Daoy (cell line): ENCODE results near the gene OBP2A. TPM values are rescaled to one million over a fixed set of nuclear protein-coding genes. Genes with fewer than 3 reads are reported as not detected.
A peak's percentile ranks its signal among the peaks of the same experiment; 100 is the strongest.
"Not testable (repeated sequence)": the region's sequence is repeated elsewhere in the genome, so short reads cannot be mapped to it uniquely, and the experiment has no call there.

Source experiments
- DNase-seq: peaks from one replicate; pipeline ENCODE4 v3.0.0-alpha.2; 2015; ENCODE audit warnings: low read depth
- total RNA-seq: library from RNA; depleted of rRNA; stranded (reverse); fragments of >200 nt; shearing (Covaris generic); gene quantifications from 2 replicates; pipeline ENCODE4 v1.2.3, GENCODE V29; 2014

Gene OBP2A
- total RNA-seq, 1 experiment from 2014 or later = not detected

DNA sequence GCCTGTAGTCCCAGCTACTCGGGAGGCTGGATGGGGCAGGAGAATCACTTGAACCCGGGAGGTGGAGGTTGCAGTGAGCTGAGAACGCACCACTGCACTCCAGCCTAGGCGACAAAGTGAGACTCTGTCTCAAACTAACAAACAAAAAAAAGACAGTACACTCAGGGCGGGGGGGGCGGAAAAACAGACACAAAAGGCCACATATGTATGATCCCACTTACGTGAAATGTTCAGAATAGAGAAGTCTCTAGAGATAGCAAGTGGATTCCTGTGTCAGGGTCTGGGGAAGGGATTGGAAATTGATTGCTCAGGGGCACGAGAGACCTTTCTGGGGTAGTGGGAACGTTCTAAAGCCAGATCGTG lies 33.7 kb upstream of the OBP2A start:
- no peak for DNase-seq

DNA sequence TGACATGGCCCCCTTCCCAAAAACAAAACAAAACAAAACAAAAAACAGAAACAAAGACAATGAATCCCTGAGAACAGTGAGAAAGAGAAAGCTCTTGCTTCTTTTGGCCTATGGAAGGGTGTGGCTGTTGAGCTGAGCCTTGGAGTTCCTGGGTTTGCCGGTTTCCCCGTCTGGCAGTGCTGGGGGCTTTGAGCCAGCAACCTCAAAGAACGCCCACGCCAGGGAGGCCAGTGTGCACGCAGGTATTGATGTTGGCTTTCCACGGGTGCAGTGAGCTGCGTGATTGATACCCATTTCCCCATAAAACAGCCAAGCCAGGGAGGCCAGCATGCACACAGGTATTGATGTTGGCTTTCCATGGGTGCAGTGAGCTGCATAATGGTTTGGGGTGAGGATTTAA lies 33.0 kb upstream of the OBP2A start:
- DNase-seq = no peak

DNA sequence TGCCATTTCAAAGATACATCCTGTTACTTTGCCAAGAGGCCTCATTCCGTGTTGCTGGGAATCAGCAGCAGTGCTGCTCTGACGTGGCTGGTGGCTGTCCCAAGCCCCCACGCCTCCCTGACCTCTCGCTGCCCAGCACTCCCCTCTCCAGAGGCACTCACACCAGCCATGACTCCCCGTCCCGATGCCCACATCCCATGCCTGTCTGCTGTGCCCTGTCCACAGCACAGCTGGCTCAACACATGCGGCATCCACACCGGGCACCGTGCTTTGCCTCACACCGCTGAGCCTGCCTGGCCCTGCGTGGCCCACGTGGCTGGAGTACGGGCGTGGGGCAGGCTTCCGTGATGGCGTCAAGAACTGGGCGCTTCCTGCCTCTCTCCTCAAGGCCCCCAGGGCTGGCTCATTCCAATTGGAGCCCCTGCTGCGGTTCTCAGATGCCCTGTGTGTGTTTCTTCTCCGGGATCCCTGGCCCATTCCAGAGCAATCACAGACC lies 32.5 kb upstream of the OBP2A start:
- no peak for DNase-seq

DNA sequence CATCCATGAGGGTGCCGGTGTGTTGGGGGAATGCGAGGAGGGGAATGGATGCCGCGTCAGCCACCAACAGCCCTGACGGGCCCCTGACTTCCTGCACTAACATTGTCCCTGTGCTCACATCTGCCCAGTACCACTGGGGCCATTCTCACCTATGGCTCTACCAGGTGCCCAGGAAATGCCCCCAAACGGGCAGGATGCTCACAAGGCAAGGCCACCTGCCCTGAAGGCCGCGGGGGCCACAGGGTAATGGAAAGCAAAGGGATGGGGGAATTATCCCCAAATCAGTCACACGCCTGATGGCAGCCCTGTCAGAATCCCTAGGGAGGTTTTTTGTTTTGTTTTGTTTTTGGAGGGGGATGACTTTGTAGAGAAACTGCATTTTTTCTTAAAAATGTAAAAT lies 32.0 kb upstream of the OBP2A start:
- not testable (repeated sequence) for DNase-seq

DNA sequence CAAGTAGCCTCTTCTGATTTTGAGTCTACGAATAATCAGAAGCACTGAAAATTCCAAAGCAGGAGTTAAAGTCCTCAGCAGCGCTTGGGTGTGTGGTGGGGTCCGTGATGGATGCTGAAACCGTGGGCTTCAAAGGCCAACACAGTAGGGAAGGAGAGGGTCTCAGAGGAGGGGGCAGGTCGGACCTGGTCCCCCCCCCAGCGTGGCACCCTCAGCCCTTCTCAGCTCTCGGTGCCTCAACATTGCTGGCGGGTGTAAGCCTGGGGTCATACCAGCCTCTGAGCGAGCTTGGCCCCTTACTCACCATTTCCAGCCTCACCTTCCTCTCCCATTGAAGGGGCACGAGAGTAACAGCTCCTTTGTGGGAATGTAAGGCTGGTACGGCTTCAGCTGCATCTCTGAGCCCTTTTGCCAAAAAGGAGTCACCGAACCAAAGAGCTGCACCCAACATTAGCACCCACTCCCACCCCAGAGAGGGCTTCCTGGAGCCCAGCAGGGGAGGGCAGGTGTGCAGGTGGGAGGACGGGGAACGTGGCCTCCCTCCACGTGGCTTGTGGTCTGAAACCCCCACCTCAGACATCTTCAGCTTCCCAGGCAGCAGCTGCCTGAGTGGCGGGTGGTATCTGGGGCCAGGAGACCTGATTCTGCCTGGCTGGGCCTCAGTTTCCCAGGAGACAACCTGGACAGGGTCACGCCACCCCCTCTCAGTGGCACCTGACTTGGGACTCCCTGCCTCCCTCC lies 31.4 kb upstream of the OBP2A start:
- DNase-seq = no peak

DNA sequence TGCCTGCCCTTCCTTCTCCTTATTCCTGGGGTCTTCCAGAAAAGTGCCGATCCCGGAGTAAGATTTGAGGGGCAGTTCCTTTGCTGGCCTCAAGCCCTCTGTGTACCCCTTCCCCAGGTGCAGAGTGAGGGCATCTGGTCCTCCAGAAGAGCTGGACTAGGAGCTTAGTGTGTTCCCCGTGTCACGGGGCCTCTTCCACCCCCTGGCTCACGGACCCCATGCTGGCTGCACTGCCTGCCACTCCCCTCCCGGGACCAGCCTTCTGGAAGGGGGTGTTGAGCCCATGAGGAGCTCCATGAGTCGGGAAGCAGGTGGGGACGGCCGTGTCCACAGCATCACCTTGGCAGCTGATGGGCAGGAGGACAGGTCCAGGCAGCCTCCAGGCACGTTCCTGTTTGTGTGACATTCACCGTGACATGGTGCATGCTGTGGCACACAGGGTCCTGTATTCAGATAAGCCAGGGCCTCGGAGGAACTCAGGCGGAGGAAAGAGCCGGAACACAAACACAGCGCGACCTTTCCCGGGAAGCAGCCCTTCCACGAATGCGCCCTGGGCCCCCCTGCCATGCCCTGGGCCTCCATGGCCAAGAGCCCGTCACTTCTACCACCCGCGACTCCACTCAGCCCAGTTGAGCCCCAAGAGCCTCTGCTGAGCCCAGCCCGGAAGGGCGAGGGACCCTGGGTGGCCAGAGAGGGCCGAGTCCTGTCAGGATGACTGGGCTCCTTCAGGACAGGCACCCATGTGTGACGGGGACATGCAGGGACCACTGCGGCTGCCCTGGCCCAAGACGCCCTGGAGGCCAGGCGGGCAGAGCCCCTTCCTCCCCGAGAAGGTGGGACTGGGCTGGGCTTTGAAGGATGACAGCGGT lies 30.6 kb upstream of the OBP2A start:
- DNase-seq = no peak

DNA sequence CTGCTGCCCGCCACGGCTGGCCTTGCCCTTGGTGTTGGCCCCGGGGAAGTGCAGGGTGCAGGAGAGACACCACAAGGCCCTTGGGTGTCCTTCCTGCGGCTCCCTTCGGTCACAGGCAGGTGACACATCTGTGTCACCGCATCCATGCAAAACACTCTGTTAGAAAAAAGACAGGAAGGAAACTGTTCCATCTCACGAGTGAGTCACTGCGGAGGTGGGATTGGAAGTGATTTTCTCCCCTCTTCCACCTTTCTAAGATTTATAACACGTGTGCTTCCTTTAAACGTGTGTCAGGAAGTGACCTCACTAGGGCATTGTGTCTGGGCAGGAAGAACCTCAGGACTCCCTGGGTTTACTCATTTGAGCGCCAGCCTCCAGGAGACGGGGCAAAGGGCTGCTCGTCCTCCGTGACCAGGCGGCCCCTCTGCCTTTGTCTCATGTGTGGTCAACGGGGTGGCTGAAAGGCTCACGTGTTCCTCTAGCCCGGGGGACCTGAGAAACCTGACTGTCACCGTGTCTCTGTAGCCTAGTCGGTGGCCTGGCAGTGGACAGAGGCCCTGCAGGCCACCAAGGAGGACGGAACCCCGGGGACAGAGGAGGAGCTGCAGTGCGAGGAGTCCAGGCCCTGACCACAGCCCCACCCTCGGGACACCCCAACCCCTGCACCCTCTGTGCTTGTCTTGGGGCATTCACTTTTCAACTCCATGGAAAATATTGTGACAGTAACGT lies 29.6 kb upstream of the OBP2A start:
- no peak for DNase-seq

DNA sequence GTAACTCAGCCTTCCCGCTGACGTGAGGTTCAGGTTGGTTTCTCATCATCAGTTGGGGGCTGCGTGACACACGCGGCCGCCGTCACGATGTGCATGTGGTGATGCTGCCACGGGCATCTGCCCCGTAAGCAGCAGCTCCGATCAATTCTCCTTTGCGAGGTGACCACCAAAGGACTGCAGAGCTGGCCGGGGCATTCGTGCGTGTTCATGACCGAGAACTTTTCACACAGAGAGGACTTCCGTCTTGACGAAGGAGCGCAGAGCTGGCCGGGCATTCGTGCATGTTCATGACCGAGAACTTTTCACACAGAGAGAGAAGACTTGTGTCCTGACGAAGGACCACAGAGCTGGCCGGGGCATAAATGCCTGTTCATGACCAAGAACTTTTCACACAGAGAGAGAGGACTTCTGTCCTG lies 28.5 kb upstream of the OBP2A start:
- no peak for DNase-seq

DNA sequence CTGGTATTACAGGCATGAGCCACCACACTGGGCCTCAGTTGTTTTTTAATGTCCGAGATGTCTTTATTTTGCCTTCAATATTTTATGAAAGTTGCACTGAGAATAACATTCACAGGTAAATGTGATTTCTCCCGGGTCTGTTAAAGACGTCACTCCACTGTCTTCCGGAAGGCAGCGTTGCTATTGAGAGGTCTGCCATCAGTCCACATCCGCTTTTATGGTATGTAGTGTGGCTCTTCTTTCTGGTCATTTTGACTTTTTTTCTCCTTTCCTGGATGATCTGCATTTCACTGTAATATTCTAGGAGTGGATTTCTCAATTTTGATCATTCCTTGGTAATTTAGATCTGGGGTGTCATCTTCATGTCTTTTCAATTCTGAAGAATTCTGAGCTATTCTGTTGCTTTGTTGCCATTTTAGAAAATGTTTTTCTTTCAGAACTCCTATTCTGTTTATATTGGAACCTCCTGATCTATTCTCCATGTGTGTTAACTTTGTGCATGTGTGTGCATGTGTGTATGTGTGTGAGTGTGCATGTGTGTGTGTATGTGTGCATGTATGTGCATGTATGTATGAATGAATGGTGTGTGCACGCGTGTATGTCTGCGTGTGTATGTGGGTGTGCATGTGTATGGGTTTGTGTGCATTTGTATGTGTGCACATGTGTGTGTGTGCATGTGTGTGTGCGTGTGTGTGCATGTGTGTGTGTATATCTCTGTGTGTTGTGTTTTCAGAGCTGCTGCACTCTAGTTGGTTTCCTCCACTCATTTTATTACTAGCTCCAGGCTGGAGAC lies 26.6 kb upstream of the OBP2A start:
- no peak for DNase-seq

DNA sequence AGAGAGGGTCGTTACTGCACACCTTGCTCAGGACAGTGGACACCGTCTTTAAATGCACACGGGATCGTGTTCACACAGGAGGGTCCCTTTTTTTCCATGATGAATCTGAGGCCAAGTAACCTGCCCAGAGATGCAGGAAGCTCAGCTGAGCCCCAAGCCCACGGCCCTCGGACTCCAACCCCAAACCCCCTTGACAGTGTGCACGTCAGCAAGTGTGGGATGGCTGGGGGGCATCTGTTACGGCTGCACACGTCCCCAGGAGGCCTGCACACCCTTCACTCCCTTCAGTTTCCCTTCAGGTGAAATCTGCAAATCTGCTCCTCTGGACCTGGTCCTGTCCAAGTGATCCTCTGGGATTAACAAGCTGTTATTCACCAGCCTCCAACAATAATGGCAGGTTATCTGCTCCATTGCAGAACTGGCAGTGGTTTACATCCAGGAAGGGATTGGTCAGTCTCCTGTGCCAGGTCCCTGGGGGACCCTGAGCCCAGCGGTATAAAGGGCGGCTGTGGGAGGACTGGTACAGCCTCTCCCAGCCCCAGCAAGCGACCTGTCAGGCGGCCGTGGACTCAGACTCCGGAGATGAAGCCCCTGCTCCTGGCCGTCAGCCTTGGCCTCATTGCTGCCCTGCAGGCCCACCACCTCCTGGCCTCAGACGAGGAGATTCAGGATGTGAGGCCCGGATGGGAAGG lies 24.9 kb upstream of the OBP2A start, which contains the start of gene LCN1:
Gene LCN1 (plus strand): TSS at position 525 of the 692 bp plus-strand sequence. CDS start 58 bp downstream, at position 583.
- DNase-seq = no peak

DNA sequence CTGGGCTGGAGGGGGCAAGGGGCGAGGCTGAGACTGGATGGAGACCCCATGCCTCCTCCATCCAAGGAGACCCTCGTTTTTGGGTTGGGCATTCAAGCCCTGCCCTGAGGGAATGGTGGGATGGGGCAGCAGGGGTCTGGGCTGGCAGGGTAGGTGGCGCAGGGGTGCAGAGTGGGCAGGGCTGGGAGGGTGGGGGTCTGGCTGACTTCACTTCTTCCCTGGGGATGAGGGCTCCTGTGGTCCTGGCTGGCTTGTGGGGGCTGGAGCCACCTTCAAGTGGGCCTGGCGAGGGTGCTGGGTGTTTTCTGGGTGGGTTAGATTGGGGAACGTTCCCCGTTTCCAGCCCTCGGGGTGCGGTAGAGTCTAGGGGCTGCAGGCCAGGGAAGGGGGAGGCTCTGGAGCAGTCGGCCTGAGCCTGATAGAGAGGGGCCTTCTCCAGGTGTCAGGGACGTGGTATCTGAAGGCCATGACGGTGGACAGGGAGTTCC lies 24.3 kb upstream of the OBP2A start:
- DNase-seq = no peak

DNA sequence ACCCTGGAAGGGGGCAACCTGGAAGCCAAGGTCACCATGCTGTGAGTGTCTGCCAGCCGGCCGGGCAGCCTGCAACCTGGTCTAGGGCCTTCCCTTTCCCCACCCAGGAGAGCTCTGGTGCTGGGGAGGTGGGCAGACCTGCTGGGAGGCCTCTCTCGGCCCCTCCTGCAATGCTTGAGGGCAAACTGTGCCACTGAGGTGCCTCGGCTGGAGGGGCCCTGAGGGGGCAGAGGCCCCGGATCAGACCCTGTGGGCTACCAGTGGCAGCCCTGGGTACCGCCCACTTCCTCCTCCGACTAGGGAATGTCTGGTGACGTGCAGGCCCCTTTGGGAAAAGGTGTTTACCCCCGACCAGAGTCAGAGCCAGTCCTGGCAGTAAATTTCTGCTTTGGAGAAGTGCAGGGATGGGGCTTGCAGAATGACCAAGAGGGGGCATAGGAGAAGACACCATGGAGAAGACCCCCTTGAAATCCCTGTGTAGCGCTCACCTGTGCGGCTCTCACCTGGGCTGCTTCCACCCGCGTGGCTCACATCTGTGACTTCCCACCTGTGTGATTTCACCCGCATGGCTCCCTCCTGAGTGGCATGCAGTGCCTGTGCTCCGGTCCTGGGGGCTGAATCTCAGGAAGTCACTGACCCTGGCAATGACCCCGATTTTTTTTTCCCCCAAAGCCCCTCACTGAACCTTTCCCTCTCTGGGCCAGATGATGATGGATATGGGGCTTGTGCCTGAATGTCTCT lies 23.6 kb upstream of the OBP2A start:
- DNase-seq = no peak

DNA sequence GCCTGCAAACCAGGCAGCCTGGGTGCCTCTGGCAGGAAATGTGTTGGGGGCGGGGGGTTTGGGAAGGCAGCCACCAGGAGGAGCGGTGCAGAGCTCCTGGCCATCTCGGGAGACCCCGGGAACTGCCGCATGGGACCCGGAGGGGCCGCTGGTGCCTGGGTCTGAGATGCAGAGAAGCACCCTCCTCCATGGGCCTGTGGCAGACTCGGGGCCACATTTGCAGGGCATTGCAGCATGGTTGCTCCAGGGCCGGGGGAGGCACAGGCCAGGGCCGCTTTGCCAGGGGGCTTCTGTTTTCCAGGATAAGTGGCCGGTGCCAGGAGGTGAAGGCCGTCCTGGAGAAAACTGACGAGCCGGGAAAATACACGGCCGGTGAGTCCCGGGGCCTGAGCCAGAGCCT lies 23.0 kb upstream of the OBP2A start:
- no peak for DNase-seq

DNA sequence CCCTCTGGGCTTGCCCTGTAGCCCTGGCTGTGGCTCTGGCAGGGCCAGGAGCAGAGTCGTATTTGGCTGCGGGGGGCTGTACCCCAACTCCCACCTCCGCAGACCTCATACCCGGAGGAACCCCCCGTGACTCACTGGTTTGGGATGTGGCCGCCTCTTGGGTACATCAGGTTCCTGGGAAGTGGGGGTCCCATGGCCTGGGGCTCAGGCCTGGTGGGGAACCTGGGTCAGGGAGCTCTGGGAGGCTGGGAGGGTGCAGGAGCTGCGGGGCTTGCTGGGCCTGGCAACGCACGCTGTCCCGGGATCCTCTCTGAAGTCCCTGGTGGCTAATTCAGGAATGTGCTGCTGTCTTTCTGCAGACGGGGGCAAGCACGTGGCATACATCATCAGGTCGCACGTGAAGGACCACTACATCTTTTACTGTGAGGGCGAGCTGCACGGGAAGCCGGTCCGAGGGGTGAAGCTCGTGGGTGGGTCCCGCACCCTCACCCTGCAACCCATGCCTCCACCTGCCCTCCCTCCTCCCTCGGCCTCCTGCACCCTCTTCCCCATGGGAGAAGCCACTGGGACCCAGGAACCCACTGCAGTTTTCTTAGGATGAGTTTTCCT lies 22.3 kb upstream of the OBP2A start:
- DNase-seq = no peak

DNA sequence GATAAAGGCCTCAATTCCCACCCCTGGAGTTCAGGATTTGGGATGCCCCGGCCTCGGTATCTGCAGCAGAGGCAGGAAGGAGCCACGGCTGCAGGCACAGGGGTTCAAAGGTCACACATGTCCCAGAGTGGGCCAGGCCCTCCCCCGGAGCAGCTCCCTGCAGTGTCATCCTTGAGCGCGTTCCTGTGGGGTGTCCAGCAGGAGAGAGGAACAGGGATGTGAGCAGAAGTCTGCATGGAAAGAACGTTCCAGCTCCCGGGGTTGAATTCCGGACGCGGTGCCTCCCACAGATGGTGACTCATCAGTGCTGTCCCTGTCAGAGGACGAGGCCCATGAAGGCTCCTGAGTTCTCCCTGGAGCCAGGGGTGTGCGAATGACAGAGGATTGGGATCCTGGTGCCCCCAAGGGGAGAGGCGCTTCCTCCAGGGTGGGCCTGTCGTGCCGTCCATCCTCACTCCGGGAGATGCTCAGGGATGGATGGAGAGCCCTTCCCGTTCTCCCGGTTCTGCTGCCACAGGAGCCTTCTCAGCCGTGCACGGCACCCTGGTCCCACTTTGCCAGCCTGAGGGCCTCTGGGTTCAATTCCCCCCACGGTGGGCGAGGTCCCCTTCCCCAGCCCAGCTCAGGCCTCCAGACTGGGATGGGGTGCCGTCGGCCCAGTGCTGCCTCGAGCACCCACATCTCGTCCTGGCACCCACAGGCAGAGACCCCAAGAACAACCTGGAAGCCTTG lies 21.6 kb upstream of the OBP2A start:
- peak; percentile 57 for DNase-seq

DNA sequence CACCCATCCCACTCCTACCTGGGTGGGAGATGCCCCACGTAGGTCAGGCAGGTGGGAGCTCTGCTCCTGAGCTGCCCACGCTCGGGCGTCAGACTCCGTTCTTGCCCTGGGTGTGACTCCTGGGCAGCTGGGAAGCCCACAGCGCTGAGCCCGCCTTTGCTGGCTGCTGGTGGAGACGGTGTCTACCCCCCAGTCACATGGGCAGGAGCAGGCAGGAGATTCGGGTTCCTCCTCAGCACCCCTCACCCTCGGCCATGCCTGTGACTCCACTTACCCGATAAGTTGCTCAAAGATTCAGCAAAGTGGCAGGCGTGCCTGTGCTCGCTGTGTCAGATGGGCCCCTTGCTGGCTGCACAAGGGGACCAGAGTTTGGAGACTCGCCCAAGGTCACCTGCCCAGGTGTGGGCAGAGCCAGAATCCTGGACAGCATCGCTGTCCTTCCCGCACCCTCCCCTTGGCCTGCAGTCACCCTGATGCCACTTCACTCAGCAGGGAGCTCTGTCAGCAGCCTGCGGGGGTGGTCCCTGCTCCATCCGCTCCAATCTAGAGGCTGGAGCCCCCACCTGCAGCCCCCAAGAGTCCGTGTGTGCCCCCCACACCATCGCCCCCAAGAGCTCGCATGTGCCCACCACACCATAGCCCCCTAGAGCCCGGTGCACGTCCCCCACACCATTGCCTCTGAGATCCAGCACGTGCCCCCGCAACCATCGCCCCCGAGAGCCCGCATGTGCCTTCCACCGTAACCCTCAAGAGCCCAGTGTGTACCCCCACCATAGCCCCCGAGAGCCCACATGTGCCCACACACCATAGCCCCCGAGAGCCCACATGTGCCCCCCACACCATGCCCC lies 20.5 kb upstream of the OBP2A start:
- DNase-seq = no peak

DNA sequence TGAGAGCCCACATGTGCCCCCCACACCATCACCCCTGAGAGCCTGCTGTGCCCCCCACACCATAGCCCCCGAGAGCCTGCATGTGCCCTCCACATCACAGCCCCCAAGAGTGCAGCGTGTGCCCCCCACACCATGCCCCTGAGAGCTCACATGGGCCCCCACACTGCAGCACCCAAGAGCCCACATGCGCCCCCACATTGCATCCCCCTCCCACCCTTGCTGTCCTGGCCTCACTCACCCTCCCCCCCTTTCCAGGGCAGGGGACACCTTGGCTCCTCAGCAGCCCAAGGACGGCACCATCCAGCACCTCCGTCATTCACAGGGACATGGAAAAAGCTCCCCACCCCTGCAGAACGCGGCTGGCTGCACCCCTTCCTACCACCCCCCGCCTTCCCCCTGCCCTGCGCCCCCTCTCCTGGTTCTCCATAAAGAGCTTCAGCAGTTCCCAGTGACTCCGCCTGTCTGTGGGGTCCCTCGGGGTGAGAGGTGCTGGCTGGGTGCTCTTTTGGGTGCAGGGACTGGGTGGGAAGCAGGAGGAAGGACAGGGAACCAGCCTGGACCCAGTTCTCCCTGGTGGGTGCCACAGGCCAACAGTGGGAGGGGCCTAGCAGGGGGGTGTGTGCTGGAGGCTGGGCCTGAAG lies 19.7 kb upstream of the OBP2A start:
- no peak for DNase-seq
